Measurements from ENCODE around the gene SMPD3. TPM values are rescaled to one million over a fixed set of nuclear protein-coding genes. Genes with fewer than 3 reads are reported as not detected.

The SMPD3 gene
- total and polyA plus RNA-seq, 9 of the 15 experiments (the other 6 are each of a cell fraction or from before 2014, with no cell fraction given) = 0.03 to 1.2 (median 0.18) TPM

GRCh38 chr16:68310774-68311511 is 137.4 kb downstream of the SMPD3 start, which contains the start of the genes PRMT7 and SLC7A6OS (continued):
- TF ChIP-seq ARID3A (IDR thresholded peaks at IDR 0.05; ENCODE audit: borderline replicate concordance, low read depth, low read length) (no peak), TEAD1 (CRISPR knock-in tag; IDR thresholded peaks at IDR 0.05) (no peak), ZNF586 (CRISPR knock-in tag; conservative IDR thresholded peaks at IDR 0.05) (no peak), RBM17 (IDR thresholded peaks at IDR 0.05; ENCODE audit: borderline replicate concordance, low read depth, low read length) (no peak), ZNF277 (CRISPR knock-in tag; IDR thresholded peaks at IDR 0.05; ENCODE audit: borderline replicate concordance) (no peak), POU5F1 (IDR thresholded peaks at IDR 0.05; ENCODE audit: borderline replicate concordance, low read depth, low read length, partially characterized antibody) (no peak), HMG20A (CRISPR knock-in tag; conservative IDR thresholded peaks at IDR 0.05) (no peak), YBX1 (IDR thresholded peaks at IDR 0.05) (no peak), ETV5 (CRISPR knock-in tag; IDR thresholded peaks at IDR 0.05; ENCODE audit: low read depth) (no peak), SP2 (IDR thresholded peaks at IDR 0.05; ENCODE audit: extremely low read depth, low read depth, low read length, poor library complexity, severe bottlenecking) (no peak), RBFOX2 (IDR thresholded peaks at IDR 0.05; ENCODE audit: low read depth, low read length) (peak; percentile 98)
- TF ChIP-seq, protein P1, sequence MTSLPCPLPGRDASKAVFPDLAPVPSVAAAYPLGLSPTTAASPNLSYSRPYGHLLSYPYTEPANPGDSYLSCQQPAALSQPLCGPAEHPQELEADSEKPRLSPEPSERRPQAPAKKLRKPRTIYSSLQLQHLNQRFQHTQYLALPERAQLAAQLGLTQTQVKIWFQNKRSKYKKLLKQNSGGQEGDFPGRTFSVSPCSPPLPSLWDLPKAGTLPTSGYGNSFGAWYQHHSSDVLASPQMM (CRISPR knock-in tag; IDR thresholded peaks at IDR 0.05) = no peak
- TF ChIP-seq, protein P2, sequence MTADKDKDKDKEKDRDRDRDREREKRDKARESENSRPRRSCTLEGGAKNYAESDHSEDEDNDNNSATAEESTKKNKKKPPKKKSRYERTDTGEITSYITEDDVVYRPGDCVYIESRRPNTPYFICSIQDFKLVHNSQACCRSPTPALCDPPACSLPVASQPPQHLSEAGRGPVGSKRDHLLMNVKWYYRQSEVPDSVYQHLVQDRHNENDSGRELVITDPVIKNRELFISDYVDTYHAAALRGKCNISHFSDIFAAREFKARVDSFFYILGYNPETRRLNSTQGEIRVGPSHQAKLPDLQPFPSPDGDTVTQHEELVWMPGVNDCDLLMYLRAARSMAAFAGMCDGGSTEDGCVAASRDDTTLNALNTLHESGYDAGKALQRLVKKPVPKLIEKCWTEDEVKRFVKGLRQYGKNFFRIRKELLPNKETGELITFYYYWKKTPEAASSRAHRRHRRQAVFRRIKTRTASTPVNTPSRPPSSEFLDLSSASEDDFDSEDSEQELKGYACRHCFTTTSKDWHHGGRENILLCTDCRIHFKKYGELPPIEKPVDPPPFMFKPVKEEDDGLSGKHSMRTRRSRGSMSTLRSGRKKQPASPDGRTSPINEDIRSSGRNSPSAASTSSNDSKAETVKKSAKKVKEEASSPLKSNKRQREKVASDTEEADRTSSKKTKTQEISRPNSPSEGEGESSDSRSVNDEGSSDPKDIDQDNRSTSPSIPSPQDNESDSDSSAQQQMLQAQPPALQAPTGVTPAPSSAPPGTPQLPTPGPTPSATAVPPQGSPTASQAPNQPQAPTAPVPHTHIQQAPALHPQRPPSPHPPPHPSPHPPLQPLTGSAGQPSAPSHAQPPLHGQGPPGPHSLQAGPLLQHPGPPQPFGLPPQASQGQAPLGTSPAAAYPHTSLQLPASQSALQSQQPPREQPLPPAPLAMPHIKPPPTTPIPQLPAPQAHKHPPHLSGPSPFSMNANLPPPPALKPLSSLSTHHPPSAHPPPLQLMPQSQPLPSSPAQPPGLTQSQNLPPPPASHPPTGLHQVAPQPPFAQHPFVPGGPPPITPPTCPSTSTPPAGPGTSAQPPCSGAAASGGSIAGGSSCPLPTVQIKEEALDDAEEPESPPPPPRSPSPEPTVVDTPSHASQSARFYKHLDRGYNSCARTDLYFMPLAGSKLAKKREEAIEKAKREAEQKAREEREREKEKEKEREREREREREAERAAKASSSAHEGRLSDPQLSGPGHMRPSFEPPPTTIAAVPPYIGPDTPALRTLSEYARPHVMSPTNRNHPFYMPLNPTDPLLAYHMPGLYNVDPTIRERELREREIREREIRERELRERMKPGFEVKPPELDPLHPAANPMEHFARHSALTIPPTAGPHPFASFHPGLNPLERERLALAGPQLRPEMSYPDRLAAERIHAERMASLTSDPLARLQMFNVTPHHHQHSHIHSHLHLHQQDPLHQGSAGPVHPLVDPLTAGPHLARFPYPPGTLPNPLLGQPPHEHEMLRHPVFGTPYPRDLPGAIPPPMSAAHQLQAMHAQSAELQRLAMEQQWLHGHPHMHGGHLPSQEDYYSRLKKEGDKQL (CRISPR knock-in tag; IDR thresholded peaks at IDR 0.05; ENCODE audit: borderline replicate concordance) = 0 out of 2 replicates have a peak, but pooled peaks have one; percentile 94
- TF ChIP-seq, protein P3, sequence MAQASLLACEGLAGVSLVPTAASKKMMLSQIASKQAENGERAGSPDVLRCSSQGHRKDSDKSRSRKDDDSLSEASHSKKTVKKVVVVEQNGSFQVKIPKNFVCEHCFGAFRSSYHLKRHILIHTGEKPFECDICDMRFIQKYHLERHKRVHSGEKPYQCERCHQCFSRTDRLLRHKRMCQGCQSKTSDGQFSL (CRISPR knock-in tag; IDR thresholded peaks at IDR 0.05) = no peak
- TF ChIP-seq, protein P3 (tag; IDR thresholded peaks at IDR 0.05) = no peak
